D341Med (cell line): ENCODE results near the gene VAV2.

Source experiments
- DNase-seq: peaks from one replicate; pipeline ENCODE4 v3.0.0; 2012; ENCODE audit warnings: low spot score

The VAV2 gene

GRCh38 chr9:133739408-133740280 is 252.5 kb downstream of the VAV2 start:
- DNase-seq, result no peak

GRCh38 chr9:133738640-133739225 is 253.4 kb downstream of the VAV2 start:
- no peak for DNase-seq

GRCh38 chr9:133737774-133738639 is 254.1 kb downstream of the VAV2 start, which contains the start of gene SARDH:
TSS of gene SARDH (minus strand) at chr9:133738352. CDS start at chr9:133734173, 4,179 bp downstream.
- DNase-seq, result peak; percentile 38

GRCh38 chr9:133737071-133737773 is 254.9 kb downstream of the VAV2 start:
- peak; percentile 17 for DNase-seq

- no peak for DNase-seq
These were observed 256.2 kb downstream of the VAV2 start for GRCh38 chr9:133735931-133736330.

GRCh38 chr9:133735415-133735775 is 256.7 kb downstream of the VAV2 start:
- DNase-seq, result peak; percentile 18

- DNase-seq, result peak; percentile 36
These were observed 257.3 kb downstream of the VAV2 start for GRCh38 chr9:133734590-133735414.

- DNase-seq, result peak; percentile 48
These were observed 258.2 kb downstream of the VAV2 start for GRCh38 chr9:133733796-133734533.

GRCh38 chr9:133733421-133733795 is 258.7 kb downstream of the VAV2 start:
- no peak for DNase-seq

- peak; percentile 36 for DNase-seq
These were observed 259.3 kb downstream of the VAV2 start for GRCh38 chr9:133732639-133733408.

GRCh38 chr9:133731876-133732638 is 260.1 kb downstream of the VAV2 start:
- peak; percentile 88 for DNase-seq

- peak; percentile 20 for DNase-seq
These were observed 261.0 kb downstream of the VAV2 start for GRCh38 chr9:133730994-133731715.

- DNase-seq, result peak; percentile 16
These were observed 262.4 kb downstream of the VAV2 start for GRCh38 chr9:133729617-133730281.

GRCh38 chr9:133728856-133729616 is 263.1 kb downstream of the VAV2 start:
- peak; percentile 13 for DNase-seq

- DNase-seq, result peak; percentile 10
These were observed 264.2 kb downstream of the VAV2 start for GRCh38 chr9:133727876-133728441.

- peak; percentile 34 for DNase-seq
These were observed 264.7 kb downstream of the VAV2 start for GRCh38 chr9:133727277-133727875.
